BJ (cell line): ENCODE measurements around the gene SLC9A3. TPM values are rescaled to one million over a fixed set of nuclear protein-coding genes. Genes with fewer than 3 reads are reported as not detected.

Source experiments
- CTCF ChIA-PET: fragments of 350-600 bp; formaldehyde crosslinking; extraction: SDS; loops from one replicate; lab custom pipeline; 2021; ENCODE audit warnings: antibody characterized with exemption, inconsistent platforms; lab: Yijun Ruan, JAX
- POLR2A ChIA-PET: fragments of 300-600 bp; sonication (Branson Sonifier 250); formaldehyde crosslinking; extraction: SDS; loops from one replicate; lab custom pipeline; 2021; ENCODE audit warnings: antibody characterized with exemption; lab: Charles Lee
- DNase-seq: peaks from one replicate; pipeline ENCODE4 v3.0.0-alpha.2; 2011; ENCODE audit warnings: low read depth
- H3K27me3 ChIP-seq: 2 replicates; pipeline ENCODE4 v1.6.0; 2011; ENCODE audit warnings: low read length; ENCODE audit not compliant: control insufficient read depth, insufficient read depth
- H3K36me3 ChIP-seq: 2 replicates; pipeline ENCODE4 v1.5.1; 2011; ENCODE audit warnings: low read length; ENCODE audit not compliant: control insufficient read depth, insufficient read depth
- H3K4me3 ChIP-seq: 2 replicates; pipeline ENCODE4 v1.5.1; 2011; ENCODE audit warnings: low read depth, mild to moderate bottlenecking, control low read depth, low read length
- polyA plus RNA-seq: library from polyadenylated mRNA; depleted of rRNA; stranded (reverse); fragments of >200 nt; gene quantifications from 2 replicates; pipeline ENCODE4 v1.2.3, GENCODE V29; 2011
- TF ChIP-seq, protein P1 (sequence below): IDR thresholded peaks from 2 replicates; pipeline ENCODE4 v1.5.1; 2011; ENCODE audit warnings: low read depth, mild to moderate bottlenecking, control low read depth, inconsistent platforms, low read length, moderate library complexity; ENCODE audit not compliant: insufficient read depth

SLC9A3 gene
- polyA plus RNA-seq, 1 experiment: 1.2 TPM

DNA sequence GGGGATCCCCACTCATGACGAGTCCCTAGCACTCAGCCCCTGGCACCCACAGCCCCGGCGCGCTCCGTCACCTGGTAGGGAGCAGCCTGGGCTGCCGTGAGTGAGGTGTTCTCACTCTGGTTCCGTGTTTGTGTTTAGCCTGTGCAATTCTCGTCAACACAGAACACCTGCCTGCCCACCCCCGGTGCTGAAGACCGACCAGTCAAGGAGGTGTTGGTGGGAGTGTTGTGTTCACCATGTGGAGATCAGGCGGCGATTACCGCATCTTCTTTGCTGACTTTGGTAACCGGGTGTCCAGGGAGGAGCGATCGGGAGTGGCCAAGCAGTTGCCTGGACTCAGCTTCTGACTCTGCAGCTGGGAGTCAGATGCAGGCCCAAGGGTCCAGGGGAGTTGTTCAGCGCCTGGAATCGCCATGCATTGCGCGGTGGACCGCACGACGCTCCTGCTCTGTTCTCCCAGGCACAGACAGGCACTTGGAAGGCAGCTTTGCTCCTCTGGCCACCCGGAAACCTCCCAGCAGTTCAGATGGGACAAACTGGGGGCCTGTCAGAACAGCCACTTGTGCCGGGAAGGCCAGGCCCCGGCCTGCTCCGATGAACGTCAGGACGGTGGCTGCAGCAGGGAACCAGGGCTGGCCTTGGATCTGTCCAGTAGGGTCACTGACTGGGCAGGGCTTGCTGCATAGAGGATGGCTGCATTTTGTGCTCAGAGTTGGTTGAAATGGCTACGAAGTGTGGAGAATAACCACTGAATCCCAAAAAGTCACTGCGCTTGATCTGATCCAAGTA is 53.1 kb downstream of the SLC9A3 start:
- POLR2A ChIA-PET: no interaction called here
- CTCF ChIA-PET: interaction anchor here (0.8 to 1.2 kb wide), 3 partner anchors 14 to 154 kb away, joined by 3 to 5 read pairs (median 4); partner anchors contain the start of gene AHRR

DNA sequence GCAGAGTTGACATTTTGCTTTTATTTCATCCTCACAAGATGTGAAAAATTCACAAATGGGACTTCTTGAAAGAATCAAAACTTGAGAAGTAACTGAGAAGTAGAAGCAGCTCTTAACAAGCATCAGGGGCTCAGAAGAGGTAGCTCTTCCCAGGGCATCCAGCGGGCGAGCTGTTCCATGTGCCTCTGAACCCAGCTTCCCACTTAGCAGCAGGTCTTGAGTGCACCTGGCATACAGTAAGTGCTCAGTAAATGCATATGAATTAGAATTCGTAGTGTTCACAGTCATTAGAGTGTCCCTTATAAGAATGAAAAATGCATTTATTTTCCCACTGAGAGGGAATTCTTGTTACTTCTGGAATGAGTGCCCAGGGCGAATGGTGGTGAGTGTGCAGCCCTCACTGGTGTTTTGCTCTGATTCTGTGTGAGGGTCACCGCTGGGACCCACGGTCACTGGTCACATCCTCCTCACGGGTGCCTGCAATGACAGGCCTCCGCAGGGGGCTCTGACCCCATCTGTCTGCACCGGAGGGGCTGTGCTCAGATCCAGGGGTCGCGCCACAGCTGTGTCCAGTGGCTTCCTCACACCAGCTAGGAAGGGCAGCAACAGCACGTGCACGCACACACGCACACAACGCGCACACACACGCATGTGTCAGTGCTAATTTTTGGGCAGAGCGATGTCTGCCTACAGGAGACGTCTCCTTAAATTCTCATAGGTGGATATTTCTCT is 54.3 kb downstream of the SLC9A3 start:
- POLR2A ChIA-PET: interaction anchor here (0.7 kb wide), 1 partner anchor 93 kb away, joined by 3 read pairs; no protein-coding TSS in a partner anchor
- CTCF ChIA-PET: interaction anchor here (1.0 kb wide), 1 partner anchor 11 kb away, joined by 3 read pairs; no protein-coding TSS in a partner anchor
- no peaks in the 10 kb centered on the region for H3K27me3 ChIP-seq
- H3K36me3 ChIP-seq: peaks cover 18% of the 10 kb centered on the region
- TF ChIP-seq, protein P1, sequence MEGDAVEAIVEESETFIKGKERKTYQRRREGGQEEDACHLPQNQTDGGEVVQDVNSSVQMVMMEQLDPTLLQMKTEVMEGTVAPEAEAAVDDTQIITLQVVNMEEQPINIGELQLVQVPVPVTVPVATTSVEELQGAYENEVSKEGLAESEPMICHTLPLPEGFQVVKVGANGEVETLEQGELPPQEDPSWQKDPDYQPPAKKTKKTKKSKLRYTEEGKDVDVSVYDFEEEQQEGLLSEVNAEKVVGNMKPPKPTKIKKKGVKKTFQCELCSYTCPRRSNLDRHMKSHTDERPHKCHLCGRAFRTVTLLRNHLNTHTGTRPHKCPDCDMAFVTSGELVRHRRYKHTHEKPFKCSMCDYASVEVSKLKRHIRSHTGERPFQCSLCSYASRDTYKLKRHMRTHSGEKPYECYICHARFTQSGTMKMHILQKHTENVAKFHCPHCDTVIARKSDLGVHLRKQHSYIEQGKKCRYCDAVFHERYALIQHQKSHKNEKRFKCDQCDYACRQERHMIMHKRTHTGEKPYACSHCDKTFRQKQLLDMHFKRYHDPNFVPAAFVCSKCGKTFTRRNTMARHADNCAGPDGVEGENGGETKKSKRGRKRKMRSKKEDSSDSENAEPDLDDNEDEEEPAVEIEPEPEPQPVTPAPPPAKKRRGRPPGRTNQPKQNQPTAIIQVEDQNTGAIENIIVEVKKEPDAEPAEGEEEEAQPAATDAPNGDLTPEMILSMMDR: no peak
- DNase-seq: no peak
- H3K4me3 ChIP-seq: no peak overlapping the region

More for the DNA sequence above, 53.1 kb downstream of the SLC9A3 start:
- TF ChIP-seq, protein P1: no peak
- H3K27me3 ChIP-seq: no peaks in the 10 kb centered on the region
- H3K4me3 ChIP-seq: no peak overlapping the region
- H3K36me3 ChIP-seq: peaks cover 10% of the 10 kb centered on the region
- no peak for DNase-seq

DNA sequence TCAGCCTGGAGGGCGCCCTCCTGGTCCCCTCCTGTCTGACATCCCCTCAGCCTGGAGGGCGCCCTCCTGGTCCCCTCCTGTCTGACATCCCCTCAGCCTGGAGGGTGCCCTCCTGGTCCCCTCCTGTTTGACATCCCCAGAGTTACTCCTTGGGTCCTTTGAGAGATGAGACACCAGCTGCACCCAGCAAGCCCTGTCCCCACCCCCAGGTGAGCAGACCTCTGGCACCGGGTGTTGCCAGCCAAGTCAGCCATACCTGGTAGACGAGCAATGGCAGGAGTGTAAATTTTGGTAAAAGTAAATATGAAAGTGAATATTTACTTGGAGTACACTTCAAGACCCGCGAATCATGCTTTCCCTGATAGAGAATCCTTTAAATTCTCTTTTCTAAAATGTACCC is 55.8 kb downstream of the SLC9A3 start:
- no peak for DNase-seq
- no peak overlapping the region for H3K4me3 ChIP-seq
- peaks cover 27% of the 10 kb centered on the region for H3K36me3 ChIP-seq
- POLR2A ChIA-PET: no interaction called here
- CTCF ChIA-PET: no interaction called here
- TF ChIP-seq, protein P1: no peak
- no peaks in the 10 kb centered on the region for H3K27me3 ChIP-seq

DNA sequence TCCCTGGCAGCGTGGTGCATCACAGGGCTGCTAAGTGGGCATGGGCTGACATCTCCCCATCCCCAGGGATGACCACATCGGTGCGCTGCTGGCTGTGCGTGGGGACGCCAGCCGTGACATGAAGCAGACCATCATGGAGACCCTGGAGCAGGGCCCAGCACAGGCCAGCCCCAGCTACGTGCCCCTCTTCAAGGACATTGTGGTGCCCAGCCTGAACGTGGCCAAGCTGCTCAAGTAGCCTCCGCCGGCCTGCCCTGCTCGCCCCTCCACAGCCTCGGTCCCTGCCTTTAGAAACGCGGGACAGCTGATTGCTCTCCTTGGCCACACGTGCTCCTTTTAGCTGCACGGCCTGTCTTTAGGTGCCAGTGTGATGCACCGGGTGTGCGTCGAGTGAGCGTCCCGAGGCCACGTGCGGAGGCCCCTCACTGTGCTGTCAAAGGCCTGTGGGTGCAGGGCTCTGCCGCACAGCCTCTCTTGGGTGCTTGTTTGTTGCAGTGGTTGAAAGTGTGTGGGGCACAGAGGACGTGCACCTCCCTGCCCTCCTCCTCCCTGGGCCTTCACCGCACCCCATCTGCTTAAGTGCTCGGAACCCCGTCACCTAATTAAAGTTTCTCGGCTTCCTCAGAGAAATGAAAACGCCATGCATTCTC is 57.5 kb downstream of the SLC9A3 start:
- peaks cover 32% of the 10 kb centered on the region for H3K36me3 ChIP-seq
- no peak overlapping the region for H3K4me3 ChIP-seq
- TF ChIP-seq, protein P1: no peak
- no peaks in the 10 kb centered on the region for H3K27me3 ChIP-seq
- ChIA-PET POLR2A (no interaction called here), CTCF (no interaction called here)
- no peak for DNase-seq
